ENCODE measurements around the gene MVK.

MVK gene

DNA sequence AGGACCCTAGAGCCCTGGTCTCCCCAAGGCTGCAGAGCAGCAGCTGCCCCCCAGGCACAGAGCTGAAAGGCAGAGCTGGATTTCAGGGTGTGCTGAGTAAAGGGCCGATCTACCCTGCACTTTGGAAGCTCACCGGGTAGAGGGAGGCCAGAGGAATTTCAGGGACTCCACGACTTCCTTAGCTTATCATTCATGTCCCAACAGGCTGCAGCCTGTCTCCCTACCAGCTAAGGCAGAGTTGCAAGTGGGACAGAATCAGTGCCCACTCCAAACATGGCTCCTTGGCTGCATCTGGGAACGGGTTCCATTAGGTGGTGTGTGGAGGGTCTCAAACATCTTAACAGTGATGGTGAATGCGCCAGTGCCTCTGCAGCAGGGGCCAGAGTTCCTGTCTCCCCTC is 27.8 kb upstream of the MVK start:
- no peak for DNase-seq (ENCODE audit: low read depth)

DNA sequence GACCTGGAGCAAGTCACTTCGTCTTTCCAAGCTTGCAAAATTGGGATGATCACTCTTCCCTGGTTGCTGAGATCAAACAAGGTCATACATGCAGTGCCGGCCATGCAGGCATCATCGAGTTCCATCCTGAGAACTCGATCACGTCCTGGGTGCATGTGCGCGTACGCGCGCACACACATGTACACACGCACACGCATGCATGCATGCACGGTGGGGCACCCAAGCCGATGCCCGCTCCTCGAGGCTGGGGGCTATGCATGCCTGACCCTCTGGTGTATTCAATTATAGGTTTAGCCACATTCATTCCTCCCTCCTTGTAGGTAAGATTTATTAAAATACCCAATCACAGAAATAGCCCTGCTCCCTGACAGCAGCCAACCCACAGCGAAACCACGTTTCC is 26.3 kb upstream of the MVK start:
- DNase-seq (ENCODE audit: low read depth): no peak

DNA sequence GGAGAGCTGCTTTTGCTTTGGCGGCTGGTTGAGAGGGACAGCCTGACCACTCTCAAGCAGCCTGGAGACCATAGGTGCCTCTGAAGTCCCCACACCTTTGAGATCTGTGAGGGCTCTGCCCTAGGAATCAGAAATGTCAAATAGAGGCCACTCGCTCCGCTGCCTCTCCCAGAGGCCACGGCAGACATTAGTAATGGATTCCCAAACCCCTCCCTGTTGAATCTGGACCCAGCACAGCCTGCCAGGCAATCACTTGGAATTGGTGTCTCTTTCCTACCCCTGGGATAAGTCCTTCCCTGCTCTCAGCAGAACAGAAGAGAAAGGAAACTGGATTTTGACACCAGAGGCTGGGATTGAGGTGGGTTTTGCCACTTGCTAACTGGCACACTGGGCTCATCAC is 25.3 kb upstream of the MVK start:
- no peak for DNase-seq (ENCODE audit: low read depth)

DNA sequence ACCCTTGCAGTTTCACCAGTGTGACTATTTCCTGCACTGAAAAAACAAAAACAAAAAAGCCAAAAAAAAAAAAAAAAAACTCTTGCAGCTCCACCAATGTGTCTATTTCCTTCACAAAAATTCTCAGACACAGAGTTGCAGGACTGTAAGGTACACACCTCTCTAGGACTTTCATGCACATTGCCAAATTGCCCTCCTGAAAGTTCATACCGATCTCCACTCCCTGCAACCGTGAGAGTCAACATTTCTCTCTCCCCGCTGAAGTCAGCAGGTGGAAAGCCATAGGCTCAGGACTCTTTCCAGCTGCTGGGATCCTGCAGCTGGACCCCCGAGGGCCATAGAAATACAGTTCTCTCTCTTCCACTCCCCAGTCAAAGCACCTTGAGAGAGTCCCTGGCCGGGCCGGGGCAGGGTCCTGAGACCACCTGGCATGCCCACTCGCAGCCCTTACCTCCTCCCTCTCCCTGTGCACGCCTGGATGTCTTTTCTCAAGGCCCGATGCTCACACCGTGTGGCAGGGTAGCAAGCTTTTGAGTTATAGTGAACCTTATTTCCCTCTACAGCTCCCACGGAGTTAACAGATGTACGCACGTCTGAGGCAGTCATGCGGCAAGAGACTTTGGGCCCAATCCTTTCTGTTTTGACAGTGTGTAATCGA is 23.9 kb upstream of the MVK start:
- no peak for DNase-seq (ENCODE audit: low read depth)

DNA sequence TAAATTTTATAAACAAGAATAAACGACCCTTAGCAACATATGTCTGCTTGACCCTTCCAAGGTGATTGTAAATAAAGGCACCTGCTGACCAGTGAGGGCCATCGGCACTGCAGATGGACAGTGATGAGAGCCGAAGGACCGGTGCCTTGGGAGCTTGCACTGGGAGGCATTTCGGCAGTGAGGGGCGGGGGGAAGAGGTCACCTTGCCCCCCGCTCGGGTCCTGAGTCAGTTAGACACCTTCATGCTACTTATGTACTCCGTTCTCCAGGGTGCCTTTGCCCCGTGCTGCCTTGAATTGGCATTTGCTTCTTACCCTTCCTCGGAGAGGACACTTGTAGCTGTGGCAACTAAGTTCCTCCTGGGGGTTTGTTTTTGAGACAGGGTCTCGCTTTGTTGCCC is 23.3 kb upstream of the MVK start:
- no peak for DNase-seq (ENCODE audit: low read depth)

DNA sequence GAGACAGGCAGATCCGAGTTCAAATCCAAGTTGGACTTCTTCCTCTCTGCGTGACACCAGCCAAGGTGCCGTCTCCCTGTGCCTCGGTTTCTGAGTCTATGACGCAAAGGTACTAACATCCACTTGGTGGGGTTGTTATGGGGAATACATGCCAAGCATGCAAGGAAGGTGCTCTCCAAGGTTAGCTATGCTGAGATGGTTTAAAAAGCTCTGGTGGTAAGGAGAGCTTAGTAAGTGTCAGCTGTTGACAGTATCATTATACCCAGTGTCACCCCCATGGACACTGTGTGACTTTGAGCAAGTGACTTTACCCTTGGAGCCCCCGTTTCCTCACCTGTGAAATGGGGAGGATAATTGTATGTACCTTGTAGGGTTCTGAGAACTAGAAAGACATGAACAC is 22.5 kb upstream of the MVK start:
- DNase-seq (ENCODE audit: low read depth): no peak

DNA sequence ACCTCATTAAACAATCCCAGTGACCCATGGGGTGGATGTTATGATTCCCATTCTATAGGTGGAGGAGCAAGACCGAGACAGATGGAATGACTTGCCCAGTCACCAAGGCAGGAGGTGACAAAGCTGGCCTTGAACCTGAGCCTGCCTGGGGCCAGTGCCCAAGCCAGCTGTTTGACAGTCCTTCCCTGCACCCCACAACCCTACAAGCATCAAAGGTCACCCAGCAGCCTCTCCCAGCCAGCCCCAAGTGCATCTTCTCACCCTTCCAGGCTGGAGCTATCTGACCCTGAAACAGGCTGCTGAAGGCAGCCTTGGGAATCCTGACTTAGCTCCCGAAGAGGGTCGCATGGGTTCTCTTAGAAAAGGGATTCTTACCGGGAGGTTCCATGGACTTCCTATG is 20.6 kb upstream of the MVK start:
- no peak for DNase-seq (ENCODE audit: low read depth)

DNA sequence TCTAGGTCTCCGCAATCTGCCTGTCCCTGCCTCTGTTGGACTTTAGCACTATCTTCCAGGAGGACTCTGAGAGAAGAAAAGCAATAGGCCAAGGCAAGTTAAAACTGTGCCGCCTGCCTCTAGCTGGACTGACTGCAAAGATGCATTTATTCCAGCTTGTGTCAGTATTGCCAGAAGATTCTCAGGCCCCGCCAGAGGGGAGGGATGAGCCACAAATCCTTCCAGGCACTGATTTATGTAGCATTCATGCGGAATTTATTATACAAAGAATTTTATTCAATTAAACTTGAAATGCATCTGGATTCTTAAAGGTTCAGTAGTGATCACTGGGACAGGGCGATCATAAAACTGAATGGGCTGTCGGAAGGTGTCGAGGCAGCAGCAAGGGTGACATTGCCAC is 20.1 kb upstream of the MVK start:
- DNase-seq (ENCODE audit: low read depth): no peak

DNA sequence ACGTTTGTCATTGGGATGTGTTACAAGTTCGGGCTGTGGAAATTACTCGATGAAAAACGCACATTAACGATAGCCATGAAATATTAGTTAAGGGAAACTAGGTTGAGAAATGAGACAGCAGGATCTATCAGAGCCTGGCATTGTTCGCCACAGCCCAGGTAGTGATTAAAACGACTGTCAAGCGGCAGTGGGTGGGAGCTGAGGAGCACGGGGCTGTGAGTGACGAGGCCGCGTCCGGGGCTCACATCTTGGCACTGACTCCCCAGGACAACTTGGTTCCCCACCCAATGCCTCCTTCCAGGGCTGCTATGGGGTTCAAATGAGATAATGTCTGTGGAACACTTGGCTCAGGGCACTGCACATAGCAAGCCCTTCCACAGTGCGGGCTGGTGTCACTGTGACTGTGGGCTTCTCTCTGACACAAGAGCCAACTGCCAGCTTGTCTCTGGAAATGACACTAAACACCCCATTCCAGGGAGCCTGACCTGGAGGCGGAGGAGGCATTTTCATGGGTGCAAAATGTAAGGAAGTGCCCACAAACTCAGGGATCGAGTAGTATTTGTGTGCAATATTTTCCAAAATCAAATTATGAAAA is 19.6 kb upstream of the MVK start:
- no peak for DNase-seq (ENCODE audit: low read depth)

DNA sequence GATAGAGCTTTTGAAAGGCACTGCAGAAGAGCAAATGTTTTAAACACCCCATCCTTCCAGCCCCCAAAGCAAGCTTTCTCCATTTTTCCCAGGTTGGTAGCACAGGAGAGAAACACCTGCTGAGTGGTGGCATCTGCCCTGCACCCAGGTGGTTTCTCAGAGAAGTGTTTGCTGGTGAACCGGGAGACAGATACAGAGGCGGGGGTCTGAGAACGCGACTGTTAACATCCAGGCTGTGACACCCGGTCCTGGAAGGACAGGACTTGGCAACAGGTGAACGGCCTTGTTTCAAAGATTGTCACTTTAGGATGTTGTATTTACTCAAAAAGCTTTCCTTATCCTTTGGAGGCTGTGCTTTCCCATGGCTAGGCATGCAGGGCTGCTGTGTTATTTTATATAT is 18.8 kb upstream of the MVK start:
- DNase-seq (ENCODE audit: low read depth): no peak

DNA sequence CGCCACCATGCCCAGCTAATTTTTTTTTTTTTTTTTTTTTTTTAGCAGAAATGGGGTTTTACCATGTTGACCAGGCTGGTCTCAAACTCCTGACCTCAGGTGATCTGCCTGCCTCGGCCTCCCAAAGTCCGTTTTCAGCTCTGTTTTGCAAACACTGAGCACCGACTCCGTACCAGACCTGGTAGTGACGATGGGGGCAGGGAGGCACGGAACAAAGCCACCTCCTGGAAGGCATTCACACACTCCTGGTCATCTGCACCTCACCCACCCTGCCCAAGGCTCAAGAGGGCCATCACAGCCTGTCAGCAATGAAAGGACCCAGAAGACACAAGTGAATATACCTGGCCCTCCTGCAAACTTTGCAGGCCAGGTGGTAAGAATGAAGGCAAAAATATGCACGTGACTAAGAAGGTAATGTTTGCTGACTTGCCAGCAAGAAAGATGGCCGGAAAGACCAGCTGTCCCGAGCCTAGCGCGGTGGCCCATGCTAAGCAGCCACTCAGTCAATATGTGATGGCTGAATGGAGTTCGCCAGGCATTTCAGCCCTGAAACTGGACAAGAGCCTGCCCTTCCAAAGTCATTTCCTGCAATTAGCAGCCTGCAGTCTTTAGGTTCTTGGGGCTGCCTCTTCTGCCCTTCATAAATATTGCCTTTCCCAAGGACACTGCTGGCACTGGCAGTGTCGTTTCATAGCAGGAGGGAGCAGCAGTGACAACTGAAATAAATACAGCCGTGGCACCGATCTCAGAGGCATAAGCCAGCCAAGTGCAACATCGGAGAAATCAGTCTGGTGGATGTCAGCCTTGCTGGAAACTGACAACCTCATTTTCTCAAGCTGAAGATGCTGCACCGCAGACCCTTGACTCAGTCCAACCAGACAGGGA is 17.9 kb upstream of the MVK start:
- DNase-seq (ENCODE audit: low read depth): no peak

DNA sequence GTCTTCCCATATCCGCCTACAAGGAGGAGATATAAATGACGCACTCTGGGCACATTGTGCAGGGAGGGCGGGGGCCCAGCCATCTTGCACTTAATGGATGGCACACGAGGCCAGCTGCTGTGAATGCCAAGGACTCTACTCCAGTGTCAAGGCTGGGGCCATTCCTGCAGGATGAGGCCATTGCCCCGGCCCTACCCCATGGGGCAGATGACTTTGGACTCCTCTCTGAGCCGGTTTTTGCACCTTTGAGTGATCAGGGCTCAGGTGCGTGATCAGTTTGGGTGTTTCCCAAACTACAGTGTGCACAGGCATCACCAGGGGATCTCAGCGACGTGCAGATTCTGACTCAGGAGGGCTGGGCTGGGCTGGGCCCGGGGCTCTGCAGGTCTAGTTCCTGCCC is 16.4 kb upstream of the MVK start:
- DNase-seq (ENCODE audit: low read depth): no peak

DNA sequence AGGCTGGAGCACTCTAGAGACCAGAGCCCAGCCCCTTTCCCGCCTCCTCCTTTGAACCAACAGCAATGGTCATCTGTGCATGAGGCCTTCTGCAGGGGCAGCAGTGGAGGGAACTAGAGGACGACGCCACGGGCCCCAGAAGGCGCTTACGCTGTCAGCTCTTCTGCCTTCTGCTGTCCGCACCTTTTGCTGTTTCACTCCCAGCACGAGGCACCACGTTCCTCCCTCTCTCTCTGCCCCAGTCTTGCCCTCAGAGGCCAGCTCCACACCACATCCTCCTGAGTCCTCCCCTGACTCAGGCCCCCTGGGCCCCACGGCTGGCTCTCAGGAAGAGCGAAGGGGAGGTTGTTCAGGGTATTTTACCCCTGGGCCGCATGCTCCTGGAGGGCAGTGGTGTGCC is 15.8 kb upstream of the MVK start:
- no peak for DNase-seq (ENCODE audit: low read depth)

DNA sequence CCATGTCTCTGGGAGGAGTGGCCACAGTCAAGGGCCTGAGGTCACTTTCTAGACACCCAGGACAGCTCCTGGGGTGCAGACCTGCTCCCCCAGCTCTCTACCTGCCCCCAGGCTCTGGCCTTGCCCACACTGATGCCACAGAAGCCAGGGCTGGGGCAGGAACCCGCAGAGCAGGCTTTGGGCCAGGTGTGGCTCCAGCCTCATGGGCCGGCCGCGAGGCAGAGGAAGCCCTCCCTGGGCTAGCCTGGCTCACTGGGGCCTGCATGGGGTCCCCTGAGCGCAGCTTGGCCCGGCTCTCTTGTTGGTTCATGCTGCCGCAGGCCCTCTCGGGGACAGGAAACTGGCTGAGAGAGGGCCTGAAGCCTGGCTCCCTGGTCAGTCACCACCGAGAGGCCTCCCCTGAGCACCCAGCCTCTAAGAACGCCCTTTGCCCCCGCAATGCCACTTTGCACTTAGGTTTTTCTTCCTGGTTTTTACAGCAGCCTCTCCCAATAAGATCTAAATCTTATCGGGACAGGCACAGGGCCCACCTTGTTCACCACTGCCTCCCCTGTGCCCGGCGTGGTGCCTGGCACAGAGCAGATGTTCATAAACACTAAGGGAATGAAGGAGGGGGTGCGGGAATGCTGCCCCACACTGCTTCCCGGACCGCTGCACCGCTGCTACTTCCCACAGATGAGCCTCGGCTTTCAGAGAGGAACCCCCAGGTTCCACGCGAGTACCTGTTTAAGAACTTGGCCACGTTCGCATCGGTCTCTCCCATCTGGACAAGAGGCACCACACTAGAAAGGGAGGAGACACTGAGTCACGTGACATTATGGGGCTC is 15.0 kb upstream of the MVK start:
- DNase-seq (ENCODE audit: low read depth): no peak

DNA sequence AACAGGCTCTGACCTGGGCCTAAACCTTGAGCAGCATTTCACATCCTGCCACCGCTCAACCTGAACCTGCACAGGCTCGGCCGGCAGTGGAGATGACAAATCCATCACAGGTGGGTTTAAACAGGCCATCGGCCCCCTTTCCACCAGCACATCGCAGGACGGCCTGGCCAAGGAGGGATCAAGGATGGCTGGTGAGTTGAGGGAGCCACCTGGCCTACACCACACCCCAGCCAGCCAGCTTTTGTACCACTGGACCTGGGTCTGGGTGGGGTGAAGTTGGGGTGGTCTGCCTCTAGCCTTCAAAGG is 14.4 kb upstream of the MVK start:
- DNase-seq (ENCODE audit: low read depth): no peak

DNA sequence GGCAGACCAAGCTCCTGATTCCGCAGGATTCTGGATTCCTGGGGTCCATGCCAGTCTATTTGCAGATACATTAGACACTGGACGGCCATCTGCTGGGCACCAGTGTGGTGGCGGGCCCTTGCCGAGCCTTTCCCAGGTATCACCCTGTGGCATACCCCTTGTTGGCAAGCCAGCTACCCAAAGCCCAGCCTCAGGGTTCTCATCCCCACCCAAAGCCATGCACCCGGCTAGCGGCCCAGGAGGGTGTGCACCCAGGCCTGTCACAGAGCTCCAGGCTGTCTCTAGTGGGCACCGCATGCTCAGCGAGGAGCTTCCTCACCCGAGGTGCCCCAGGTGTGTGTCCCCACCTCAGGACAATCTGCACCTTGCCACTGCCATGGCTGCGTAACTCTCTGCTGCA is 14.0 kb upstream of the MVK start:
- DNase-seq (ENCODE audit: low read depth): no peak

DNA sequence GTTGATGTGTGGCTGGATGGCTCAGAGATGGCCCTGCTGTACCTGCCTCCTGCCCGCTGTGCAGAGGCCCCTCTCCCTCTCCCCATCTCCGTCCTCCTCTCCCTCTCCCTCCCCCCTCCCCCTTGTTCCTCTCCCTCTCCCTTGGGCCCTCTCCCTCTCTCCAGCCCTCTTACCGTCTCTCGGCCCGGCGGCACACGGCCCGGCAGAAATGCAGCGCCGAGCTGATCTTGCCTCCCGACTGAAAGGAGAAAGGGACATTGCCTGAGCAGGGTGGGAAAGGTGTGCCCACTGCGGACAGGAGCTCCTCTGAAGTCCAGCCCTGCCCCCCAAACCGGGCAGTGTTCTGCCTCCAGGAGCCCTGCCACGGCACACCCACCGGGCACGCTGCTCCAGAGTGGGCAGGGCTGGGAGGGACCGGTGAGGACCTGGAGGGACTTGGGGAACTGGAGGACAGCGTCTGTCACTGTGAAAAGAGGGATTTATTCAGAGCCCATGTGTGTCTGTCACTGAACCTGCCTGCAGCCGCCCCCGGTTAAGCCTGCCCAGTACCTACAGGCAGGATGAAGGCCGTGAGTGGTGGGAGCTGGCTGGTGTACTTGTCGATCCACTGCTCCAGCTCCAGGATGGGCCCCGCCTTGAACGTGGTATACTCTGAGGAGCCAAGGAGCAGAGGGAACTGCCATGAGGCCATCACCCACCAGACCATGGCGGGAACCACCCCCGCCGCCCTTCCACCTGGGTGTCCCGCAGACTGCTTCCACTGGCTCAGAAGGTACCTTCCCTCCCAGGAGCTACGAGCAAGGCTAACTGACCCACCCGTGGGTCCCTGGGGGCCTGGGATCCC is 12.5 kb upstream of the MVK start:
- no peak for DNase-seq (ENCODE audit: low read depth)

DNA sequence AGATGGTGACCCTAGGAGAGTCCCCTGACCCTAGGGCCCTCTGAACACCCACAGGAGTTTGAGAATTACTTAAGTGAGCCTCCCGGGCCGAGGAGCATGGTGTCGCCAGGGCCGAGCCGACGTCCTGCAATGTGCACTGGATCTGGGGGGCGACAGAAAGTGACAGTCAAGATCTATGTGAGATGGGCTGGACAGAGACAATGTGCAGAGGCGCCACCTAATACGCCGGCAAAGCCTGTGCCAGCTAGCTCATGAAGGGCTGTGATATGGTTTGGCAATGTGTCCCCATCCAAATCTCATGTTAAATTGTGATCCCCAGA is 11.9 kb upstream of the MVK start:
- no peak for DNase-seq (ENCODE audit: low read depth)

DNA sequence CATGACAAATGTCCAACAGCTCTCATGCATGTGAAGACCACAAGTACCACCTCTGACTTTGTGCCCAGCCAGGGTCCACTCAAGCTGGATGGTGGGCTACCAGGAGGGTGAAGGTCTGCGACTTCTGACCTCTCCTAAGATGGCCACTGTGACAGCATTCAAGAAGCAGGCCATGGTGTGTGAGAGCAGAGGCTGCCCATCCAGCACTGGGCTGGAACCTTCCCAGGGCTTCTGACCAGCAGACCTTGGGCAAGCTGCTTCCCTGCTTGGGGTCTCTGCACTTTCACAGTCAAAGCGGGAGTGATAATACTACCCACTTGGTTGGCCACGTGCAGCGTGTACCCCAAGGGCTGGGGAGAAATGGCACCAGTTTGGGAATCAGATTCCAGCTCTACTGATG is 10.7 kb upstream of the MVK start:
- no peak for DNase-seq (ENCODE audit: low read depth)

DNA sequence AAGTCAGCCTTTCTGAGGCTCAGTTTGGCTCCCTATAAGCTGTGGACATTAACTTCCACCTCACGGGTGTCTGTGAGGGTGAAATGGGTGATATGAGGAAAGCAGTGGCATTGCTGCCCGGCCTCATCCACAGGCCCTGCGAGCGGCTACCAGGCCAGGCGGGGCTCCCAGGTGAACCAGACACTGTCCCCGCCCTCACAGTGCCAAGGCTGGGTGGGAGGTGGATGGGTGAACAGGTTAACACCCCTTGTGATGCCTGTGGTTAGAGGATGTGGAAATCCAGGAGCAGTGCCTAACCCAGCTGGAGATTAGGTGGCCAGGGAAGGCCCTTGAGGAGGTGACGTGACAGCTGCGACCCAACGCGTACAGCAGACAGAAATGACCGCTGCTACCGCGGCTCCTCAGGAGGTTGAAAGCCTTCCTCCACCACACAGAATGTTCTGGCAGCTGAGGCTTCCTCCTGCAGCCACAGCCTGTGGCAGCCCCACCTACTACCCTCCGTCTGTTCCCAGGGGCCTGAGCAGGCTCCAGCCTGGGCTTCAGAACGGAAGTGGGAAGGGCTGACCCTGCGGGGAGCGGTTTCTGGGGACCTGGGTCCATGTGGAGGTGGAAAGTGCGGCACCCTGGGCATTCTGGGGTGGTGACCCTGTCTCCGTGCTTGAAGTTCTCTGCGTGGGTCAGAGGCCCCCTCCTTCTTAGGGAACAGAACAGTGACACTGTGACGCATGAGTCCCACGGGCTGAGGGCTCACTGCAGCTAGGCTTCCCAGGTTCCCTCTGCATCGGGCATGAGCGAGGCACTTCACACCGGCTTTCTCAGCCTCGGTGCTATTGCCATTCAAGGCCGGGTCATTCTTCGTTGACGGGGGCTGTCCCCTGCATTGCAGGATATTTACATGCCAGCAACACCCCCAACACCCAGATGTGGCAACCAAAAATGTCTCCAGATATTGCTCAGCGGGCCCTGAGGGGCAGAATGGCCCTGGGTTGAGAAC is 10.0 kb upstream of the MVK start:
- DNase-seq (ENCODE audit: low read depth): no peak

DNA sequence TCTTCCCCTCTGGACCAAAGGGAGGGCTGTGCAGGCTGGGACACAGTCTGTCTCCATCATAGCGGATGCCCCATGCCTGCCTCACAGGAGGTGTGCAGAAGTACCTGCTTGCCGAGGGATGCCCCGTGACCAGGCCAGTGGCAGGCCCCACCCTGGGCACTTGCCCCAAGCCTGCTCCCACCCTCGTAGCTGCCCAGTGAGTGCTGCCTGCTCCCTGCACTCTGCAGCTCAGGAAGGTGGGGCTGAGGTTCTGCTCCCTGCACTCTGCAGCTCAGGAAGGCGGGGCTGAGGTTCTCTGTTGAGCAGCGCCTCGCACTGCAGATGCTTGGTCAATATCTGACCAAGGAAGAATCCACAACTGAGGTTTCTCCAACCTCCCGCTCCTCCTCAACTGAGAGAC is 7.2 kb upstream of the MVK start:
- no peak for DNase-seq (ENCODE audit: low read depth)
